Measurements from ENCODE around the gene RAP2A.

Gene RAP2A

DNA sequence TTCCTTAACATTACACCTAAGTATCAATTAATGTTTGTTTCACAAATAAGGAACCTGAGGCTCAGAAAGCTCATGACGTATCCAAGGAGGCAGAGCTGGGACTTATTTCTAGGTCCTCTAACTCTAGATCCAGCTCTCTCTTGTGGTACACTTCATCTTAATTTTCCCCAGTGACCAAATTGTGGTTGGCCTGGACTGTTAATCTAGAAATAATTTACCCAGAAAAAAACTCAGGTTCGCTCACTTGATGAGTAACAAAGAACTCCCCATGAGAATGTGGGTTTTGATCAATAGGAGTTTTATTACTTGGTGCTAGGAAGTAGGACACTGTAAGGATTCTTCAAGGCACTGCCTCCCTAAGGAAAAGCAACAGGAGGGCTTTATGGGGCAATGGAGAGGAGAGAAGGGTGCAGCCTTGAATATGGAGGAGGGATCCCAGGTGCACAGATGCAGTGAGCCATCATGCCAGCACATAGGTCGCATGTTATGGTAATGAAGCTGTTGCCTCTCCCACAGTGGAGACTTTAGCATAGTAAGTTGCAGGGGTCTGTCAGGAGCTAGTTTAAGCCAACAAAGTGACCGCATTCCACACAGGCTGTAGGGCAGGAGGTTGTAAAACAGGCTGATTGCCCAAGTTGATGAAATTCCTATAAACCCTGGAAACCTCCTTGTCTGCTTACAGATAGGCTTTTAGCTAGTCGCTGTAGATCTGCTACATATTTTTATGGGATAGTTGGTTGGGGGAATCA is 14.7 kb downstream of the RAP2A start:
- TF ChIP-seq, protein P1, sequence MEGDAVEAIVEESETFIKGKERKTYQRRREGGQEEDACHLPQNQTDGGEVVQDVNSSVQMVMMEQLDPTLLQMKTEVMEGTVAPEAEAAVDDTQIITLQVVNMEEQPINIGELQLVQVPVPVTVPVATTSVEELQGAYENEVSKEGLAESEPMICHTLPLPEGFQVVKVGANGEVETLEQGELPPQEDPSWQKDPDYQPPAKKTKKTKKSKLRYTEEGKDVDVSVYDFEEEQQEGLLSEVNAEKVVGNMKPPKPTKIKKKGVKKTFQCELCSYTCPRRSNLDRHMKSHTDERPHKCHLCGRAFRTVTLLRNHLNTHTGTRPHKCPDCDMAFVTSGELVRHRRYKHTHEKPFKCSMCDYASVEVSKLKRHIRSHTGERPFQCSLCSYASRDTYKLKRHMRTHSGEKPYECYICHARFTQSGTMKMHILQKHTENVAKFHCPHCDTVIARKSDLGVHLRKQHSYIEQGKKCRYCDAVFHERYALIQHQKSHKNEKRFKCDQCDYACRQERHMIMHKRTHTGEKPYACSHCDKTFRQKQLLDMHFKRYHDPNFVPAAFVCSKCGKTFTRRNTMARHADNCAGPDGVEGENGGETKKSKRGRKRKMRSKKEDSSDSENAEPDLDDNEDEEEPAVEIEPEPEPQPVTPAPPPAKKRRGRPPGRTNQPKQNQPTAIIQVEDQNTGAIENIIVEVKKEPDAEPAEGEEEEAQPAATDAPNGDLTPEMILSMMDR (IDR thresholded peaks at IDR 0.05; ENCODE audit: low read depth, low read length), result no peak
- H3K4me3 ChIP-seq (ENCODE audit: low read depth, low read length), result no peak overlapping the region

DNA sequence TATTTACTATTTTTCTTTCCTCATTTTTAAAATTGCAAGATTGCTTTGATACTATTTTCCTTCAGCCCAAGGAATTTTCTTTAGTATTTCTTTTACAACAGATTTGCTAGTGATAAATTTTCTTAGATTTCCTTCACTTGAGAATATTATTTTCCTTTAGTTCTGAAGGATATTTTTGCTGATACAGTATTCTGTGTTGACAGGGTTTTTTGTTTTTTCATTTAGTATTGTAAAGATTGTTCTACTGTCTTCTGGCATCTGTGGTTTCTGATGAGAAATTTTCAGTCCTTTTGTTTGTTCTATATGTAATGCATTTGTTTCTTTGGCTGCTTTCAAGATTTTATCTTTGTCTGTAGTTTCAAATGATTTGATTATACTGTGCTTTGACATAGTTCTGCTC is 20.7 kb downstream of the RAP2A start:
- no peak overlapping the region for H3K4me3 ChIP-seq (ENCODE audit: low read depth, low read length)
- TF ChIP-seq, protein P1 (IDR thresholded peaks at IDR 0.05; ENCODE audit: low read depth, low read length), result no peak

DNA sequence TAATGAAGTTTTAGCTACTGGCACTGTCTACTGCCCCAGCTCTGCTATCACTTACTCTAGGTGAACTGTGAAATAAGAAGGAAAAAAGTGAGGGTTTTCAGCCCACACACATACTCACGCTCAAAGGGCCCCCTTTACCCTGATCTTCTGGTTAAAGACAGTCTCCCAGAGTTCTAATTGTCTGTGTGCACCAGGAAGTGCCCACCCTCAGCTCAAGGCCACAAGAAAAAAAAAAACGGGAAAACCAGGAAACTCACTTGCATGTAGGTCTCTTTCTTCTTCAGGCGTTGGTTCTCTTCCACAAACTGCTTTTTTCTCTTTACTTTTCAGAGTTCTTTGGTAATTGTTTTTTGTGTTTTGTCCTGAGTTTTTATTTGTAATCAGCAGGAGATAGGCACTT is 22.1 kb downstream of the RAP2A start:
- H3K4me3 ChIP-seq (ENCODE audit: low read depth, low read length), result no peak overlapping the region
- TF ChIP-seq, protein P1 (IDR thresholded peaks at IDR 0.05; ENCODE audit: low read depth, low read length), result no peak

DNA sequence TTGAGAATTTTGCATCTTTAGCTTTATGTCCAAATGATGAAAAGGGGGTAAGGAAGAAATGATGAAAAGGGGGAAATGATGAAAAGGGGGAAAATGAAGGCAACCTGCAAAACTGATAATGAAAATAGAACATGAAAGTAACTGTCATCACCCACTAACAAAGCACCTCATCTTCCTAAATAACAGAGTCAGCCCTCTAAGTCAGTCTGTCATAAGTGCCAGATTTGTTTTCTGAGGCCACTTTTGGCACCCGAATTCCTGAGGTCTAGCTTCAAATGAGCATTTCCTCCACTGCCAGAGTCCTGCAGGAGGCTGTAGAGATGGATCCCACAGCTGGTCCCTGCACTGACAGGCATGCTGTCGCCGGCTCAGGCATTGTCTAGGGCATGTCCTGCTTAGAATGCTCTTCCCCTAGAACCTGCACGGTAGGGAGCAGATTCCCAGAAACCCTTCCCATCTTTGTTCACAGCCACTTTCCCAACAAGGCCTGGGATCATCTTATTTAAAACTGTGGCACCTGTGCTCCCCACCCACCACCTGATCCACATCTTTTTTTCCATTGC is 25.3 kb downstream of the RAP2A start:
- TF ChIP-seq, protein P1 (IDR thresholded peaks at IDR 0.05; ENCODE audit: low read depth, low read length), result no peak
- H3K4me3 ChIP-seq (ENCODE audit: low read depth, low read length), result no peak overlapping the region

DNA sequence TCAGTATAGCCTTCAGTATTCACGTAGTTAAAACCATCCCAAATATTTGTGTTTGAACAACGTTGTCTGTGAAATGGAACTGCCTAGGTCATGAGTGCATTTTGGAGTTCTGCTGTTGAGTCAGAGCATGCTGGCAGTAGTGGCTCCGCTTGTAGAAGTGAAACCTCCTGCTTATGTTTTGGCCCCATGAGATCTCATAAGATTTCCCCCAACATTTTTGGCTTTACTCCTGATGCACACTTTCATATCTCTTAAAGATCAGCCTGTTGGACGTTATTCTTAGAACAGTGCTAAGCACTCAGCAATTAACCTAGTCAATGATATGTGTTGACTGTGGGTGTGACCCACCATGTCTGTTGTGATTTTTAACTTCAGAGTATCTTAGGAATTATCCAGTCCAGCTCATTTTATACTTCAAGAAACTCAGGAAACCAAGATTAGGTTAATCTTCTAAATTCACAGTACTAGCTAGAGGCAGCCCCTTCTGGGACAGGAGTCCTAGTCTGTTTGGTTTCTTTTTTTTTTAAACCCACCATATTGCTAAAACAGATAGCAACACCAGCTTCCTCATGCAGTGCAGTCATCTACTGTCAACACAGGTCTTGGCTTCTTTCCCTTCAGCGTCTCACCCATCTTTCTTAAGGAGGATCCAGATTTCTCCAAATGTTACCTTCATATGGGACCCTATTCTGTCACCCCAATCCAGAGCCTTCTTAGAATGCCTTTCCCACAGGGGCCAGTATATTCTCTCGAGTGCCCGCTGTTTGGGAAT is 26.2 kb downstream of the RAP2A start:
- H3K4me3 ChIP-seq (ENCODE audit: low read depth, low read length), result no peak overlapping the region
- TF ChIP-seq, protein P1 (IDR thresholded peaks at IDR 0.05; ENCODE audit: low read depth, low read length), result no peak

DNA sequence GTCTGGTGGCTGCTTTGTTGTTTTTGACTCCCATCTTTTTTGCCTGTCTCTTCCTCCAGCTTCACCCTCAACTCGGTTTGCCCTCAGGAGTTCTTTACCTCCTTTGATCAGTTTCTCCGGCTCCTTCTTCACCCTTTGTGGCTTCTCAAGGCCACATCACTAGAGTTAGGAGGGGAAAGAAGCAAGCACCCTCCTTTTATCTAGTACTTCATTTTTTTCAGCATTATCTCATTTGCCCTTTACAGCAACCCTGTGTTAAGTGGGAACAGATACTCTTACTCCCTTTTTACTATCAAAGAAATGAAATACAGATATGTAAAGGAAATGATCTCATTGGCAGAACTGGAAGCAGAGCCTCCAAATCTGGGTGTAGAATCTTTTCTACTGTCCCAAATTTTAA is 26.9 kb downstream of the RAP2A start:
- TF ChIP-seq, protein P1 (IDR thresholded peaks at IDR 0.05; ENCODE audit: low read depth, low read length), result no peak
- H3K4me3 ChIP-seq (ENCODE audit: low read depth, low read length), result no peak overlapping the region

DNA sequence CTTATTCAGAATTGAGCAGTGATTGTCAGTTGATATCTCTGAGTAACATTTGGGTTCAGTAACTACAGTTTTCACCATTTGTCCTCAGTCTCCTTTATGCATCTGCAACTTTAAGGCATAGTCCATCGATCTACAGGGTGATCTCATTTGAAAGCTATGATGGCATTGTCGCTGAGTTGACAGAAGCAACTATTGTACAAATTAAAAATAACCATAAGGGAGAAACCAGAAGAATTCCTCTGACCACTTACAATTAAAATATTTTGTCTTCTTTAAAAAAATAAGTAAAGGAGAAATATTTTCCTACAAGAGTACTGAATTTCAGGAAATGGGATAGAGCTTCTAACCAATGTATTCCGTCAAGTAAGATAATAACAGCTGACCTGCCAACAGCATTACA is 30.6 kb downstream of the RAP2A start:
- no peak overlapping the region for H3K4me3 ChIP-seq (ENCODE audit: low read depth, low read length)
- TF ChIP-seq, protein P1 (IDR thresholded peaks at IDR 0.05; ENCODE audit: low read depth, low read length), result no peak

All from WI38 (cell line).